GM18873 (cell line): ENCODE data around the gene LRIG1.

Experiments used
- ATAC-seq: cut with Tn5 transposase; IDR thresholded peaks from one replicate; pipeline ENCODE4 v1.9.1; 2021; ENCODE audit warnings: mild to moderate bottlenecking, moderate library complexity, moderate number of reproducible peaks; ENCODE audit not compliant: unreplicated experiment, low FRiP score

Gene LRIG1

DNA sequence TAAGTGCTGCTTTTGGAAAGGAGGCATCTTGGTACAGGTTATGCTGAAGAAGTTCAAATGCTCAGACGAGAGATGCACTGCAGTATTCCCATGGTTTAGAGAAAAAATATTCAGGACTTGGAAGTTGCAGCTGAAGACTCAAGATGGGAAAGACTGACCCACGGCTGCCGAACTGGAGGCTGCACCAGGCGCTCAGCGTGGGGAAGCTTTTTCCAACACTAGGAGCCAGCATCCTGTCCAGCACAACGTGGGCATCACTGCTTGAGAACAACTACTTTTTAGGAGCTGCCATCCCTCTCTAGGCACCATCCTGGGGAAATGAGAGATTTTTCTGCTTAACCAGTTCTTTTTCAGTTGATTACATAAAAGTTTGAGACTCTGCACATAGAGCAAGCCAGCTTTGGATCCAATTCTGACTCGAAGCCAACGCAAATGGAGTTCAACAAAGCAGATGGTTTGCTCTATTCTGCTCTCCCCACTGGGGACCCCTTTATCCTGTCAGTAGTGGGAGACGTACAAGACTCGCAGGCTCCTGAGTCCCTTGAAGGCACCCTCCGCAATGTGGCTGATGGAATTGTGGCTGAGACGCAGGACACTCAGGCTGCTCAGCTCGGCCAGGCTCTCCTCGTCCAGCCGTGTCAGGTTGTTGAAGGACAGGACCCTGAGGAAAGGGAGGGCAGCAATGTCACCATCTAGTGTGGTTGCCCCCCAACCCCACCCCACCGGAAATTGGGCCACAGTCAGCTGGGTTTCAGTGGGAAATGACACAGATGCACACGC, 93.8 kb downstream of the LRIG1 start:
- ATAC-seq = no peak

DNA sequence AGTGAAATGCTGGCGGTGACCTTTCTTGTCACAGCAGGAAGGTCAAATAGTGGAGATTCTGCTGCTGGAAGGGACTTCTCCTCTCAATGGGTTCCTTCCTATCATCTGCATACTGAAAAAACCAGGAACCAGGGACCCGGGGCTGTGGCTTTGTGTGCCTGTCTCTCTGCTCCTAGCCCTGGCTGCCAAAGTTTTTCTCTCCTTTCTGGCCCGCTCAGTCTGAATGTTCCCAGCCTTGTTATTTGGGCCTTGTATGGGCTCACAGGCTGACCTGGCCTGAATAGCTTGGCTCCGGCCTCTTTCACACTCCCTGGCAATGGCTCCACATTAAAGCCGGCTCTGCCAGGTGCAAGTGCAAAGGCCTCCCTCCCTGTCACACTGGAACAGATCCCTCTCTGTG, 94.7 kb downstream of the LRIG1 start:
- no peak for ATAC-seq

DNA sequence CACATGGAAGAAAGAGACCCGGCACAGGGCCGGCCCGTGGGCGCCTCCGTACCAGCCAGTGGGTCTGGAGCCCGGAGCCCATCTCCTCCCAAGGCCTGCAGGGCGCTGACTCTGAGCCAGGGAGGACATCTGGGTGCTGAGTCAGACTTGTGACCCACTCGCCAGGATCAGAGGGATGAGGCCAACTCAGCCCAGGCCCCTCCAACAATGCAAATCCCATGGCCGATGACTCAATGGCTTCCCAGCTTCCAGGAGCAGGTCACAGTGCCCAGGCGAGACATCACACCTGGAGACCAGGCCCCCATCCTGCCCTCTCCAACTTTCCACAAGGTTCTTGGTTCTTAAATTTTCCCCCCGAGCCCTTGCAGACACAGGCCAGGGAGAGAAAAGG, 95.1 kb downstream of the LRIG1 start:
- ATAC-seq = no peak

DNA sequence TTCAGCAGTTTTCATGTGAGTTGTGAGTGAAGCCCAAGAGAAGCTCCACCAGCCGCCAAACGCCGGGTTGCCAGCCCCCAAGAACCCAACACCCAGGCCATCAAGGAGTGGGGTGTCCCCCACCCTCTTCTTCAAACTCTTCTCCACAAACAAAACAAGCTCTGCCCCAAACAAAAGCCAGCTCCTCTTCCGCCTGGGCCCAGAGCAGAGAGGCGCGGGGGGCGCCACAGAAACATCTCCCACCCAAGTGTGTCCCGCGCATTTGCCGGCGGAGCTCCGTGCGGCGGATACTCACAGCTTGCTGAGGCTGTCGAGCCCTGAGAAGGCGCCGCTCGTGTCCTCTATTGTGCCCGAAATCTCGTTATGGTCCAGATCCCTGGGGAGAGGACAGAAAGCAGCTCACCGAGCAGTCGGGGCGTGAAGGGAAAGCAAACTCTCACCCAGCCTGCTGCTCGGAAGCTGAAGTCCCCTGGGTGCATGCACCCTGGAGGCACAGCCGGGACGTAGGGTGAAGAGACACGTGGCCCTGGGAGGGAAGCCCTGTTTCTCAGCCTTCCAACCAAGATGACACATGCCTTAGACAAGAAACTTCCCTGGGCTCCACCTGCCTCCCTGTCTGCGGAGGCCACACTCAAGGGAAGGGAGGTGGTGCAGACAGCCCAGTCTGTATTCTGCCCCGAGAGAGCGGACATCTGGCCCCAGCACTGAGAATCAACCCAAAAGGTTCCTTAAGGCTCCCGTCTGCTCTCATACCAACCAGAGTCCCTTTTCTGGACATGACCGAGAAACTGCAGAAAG, 95.7 kb downstream of the LRIG1 start:
- no peak for ATAC-seq

DNA sequence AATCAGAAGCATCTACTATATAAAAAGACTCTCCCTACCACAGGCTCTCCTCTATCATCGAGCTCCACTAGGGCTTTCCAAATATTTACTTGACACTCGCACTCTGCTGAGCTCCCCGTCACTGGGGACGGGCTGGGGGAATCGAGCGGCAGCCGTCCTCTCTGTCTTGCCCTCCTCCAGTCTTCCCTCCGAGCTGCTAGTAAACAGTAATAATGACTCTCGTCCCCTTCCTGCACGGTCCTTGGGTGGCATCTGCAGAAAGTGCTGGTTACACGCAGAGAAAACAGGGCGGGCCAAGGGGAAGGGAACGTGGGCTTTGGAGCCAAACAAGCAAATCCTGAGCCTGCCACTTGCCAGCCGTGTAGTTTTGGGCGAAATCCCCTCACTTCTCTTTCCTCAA, 96.6 kb downstream of the LRIG1 start:
- ATAC-seq = no peak

DNA sequence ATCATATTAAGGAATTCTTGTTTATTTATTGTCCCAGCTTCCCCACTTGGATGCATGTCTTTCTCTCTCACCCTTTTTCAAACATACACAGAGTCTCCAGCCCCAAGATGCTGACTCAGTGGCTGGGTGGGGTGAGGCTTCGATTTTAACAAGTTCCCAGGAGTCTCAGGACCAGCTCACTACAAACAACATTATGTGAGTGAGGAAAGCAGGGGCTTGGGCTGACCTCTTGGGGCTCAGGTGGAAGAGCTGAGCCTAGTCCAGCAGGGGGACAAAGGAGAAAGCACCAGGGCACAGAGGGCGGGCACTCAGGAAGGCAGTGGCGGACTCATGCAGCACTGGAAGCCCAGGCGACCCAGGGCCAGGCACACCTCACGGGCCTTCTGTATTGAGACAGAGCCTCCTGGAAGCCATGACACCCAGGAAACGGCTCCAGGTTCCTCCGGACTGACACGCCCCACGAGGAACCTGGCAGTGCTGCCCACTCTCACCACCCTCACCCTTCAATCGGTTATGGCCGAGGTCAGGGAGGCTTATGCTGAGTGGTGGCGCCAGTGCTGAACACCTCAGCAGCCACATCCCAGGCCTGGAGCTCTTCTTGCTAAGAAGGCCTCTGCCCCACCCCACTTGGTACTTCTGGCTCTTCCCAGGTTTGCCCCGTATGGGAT, 97.4 kb downstream of the LRIG1 start:
- no peak for ATAC-seq

DNA sequence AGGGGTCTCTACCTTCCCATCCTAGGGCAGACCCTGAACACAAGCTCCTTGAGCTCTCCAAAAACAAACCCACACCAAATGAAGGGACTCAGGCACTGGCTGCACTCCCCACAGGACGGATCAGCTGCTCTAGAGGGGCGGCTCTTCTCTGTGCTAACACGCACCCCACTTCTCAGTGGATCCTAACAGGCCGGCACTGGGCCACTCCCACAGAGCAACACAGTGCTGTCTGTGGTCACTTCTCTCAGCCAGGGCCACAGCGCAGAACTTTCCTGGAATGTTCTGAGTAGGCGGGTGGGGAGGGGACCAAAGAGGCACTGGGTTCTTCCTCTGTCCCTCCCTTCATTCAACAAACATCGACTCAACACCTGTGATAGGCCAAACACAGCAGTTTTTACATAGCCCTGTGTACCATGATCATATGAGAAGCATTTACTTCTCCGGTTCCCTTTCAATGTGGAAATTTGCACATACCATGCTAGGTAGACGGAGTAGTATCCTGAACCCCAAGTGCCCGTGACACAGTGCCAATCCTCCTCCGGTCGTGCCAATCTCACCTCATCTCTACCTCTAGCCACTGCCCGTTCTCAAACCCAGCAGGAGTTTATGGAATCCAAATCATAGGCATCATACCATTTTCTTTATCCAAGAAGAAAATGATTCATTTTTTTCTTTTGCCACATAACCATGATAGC, 98.1 kb downstream of the LRIG1 start:
- ATAC-seq = no peak

DNA sequence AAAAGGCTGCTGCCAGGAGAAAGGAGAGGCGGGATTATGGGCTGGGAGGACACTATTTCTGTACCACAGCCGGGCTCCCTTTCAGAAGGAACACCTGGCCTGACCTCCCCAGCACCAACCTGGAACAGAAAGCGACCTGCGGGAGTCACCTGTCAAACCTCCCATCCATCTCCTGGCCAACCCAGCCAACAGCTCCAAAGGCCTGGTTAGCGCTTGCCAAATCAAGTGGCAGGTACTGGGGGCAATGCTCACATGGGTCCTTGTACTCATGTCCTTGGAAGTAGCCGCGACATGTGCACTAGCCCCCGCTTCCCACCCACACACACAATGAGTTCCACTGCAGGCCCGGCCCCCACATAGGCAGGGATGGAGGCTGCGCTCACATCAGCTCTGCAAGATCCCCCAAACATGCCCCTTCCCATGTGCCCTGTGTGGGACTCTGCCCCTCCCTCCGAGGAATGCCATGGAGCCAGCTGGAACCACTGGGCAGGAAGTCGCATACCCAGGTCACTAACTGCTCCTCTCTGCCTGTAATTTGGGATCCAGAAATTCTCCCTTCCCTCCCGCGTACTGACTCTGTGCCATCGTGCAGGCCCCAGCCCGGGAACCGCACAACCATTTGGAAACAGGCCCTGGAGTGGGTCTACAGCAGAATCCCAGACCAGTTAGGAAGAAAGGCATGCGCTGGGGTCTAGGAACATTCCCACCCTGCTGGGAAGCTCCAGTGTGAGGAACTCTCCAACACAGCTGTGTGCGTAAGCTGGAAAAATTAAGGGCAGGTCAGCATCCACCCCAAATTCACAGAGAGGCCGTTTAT, 98.9 kb downstream of the LRIG1 start:
- no peak for ATAC-seq

DNA sequence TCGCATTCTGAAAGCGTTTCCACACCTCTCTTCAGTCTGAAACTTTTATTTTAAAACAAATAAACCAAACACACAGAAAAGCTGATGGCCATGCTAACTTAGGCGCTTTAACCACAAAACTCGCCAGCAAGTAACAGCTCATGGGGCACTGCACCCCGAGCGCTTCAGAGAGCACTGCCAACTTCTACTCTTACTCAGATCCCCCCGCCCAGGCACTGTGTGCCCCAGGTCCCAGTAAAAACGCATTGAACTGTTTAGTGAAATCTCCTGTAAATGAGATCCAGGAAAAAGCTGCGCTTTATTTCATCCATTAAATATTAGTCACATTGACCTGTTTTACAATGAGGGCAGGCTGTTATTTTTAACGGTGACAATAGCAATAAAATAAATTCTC, 99.7 kb downstream of the LRIG1 start:
- no peak for ATAC-seq

DNA sequence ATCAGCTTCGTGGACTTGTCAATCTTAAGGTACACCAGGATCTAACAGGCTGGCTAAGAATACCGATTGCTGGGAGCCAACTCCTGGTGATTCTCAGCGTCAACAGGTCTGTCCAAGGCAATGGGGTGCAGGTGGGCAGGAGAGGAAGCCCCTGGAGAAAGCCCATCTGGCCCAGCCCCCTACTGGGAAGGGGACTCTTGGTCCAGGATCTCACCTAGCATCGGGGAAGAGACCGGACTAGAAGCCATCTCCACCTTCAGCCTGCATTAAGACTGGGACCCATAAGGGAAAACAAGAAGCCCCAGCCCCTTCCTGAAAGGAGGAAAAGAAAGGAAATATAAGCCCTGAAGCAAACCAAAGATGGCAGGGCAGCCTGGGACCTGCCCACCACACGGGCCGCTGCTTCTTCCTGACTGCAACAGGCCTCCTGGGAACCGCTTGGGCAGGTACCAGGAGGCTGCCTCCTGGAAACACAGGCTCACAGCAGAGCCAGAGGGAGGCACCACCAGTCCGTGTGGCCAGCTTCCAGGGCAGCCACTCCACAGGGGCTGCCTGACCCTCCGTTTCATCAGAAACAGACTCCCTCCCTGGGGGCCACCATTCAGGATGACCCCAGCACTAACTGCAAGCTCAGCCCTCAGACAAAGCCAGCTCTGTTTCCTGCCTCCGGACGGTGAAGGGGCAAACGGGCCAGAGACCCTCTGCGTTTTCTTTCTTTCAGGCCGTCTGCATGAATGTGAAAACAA, 100.2 kb downstream of the LRIG1 start:
- no peak for ATAC-seq

DNA sequence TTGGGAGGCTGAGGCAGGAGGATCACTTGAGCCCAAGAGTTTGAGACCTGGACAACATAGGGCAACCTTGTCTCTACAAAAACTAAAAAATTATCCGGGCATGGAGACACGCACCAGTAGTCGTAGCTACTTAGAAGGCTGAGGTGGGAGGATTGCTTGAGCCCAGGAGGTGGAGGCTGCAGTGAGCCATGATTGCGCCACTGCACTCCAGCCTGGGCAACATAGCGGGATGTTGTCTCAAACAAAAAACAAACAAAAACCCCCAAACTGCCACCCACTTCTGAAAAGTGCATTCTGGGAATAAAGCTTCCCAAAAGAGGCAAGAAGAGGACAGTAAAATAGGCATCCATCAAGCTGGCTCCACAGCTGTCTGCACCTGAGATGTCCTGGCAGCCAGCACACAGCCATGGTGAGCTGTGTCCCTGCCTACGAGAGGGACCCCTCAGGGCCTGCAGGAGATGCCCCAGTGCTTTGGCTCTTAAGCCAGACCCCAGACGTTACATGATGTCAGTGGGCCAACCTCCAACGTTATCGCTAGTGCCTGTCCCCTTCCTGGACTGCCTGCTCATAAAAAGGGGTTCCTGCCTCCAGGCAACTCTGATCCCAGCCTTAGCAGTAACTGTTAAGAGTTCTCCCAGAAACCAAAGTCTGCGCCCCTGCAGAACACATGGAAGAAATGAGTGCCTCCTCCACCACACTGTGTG, 101.1 kb downstream of the LRIG1 start:
- ATAC-seq = no peak

DNA sequence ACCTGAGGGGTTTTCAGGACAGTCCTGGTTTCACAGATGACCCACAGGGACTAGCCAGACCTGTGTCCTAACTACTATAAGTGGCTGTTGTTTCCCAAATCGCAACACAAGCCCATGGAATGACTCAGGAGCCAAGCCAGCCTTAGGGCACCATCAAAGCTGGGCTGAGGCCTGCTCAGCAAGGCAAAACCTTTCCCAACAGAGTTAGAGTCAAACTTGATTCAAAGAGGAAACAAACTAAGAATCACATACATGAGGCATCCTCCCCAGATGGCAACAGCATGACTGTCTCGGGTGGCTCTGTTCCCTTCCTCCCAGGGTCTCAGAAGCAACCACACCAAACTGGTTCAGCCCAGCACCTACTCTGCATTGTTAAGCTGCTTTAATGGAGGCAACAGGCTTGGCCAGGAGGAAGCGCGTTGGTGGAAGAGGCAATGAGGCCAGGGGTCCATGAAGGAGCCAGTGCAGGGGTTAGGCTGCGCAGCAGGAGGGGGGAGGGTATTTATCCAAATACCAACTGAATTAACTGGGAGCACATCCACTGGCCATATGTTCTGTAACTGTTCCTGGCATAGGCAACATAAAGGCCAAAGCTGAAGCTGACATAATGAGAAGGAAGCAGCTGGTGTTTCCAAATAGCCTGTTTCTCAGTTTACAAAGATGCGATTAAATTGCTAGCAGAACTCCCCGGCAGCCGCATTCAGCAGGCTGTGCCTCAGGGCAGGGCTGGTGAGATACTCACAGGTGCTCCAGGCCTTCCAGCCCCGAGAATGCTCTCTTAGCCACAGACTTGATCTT, 102.4 kb downstream of the LRIG1 start:
- ATAC-seq = no peak

DNA sequence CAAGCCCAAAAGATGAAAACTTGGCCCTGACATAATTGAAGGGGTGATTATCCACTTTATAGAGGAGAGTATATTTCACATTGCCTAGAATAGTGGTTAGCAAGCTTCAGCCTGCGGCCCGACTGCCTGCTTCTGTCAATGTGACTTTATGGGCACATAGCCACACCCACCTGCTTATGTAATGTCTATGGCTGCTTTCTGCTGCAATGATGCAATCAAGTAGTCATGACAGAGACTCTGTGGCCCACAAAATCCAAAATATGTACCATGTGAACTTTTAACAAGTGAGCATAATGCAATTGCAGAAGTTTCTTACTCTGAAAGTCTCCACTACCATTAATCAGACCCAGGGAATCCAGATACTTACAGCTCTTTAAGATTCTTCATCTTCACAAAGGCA, 103.1 kb downstream of the LRIG1 start:
- ATAC-seq = no peak

DNA sequence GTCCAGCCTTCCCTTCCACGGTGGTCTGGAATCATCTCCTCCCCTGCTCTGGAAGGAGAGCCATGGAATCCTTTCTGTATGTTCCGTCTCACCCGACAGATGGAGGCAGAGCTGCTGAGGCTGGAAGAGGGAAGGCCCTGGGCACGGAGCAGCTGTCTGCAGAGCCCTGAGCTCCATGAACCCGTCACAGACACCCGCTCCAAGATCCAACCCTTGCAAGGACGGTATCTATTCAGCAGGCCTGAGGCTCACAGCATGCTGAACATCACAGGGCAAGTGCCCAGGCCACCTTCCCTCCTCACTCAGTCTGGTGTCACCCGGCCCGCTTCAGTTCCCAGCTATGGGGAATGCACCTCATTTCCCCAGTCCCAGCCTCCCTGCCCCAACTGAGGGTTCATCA, 103.9 kb downstream of the LRIG1 start:
- ATAC-seq = no peak

DNA sequence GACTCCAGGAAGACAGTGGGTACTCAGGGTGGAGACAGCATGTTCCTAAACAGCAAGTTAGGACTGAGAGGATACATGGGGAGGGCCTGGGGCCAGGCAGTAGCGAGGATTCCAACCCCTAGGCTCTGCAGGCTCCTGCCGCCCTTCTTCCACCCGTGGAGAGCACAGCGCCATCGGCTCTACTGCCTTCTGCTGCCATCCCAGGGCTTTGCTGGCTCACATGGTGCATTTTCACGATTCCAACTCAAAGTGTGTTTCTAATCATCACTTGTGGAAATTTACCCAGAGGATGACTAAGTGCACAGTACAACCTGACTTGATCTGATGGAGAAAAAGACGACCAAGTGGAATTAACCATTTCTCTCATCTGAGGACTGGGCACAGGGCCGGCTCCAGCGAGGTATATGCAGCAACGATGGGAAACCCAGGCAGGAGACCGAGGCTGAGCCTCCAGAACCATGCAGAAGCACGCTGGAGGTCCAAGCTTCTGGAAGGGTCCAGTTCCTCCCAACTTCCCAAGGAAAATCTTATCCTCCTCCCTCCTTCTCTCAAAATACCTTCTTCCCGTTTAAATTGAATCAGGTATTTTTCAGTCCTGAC, 104.6 kb downstream of the LRIG1 start:
- ATAC-seq = no peak

DNA sequence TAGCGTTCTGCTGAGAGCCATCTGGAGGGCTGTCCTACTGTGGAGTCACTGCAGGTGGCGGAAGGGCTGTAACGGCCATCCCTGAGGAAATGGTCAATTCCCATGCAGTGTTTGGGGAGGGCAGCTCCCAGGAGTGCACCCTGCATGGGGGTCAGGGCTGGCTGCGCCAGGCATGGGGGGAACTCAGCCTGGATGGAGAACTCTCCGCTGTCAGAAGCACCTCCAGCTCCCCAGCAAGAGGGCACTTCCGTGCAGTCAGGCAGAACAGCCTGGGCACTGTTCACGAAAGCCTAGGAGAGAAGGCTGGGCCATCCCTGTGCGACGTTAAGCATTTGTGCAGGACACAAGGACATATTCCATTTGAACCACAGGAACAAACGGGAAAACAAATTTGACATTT, 105.2 kb downstream of the LRIG1 start:
- ATAC-seq = no peak

DNA sequence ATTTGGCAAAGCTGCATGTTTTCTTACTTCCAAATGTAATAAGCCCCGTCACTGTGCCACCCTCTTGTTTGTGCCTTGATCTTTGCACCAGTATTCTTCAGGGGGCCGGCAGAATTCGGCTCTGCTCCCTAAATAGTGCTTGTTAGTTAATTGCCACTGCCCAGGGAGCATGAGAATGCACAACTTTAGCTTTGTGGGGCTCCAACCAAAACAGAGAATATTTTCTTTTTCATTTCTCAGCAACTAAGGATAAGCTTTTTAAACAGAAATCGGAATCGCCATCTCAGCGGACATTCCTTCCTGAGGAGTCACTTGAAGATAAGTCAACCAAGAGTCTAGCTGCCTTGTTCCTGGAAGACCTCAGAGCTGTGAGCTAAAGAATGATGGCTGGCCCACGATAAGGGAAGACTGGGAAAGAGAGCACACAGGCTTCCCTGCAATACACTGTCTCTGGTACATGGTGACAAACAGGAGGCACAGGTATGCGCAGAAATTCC, 106.0 kb downstream of the LRIG1 start:
- ATAC-seq = no peak
